IMR-90 (cell line): ENCODE measurements around the gene NRAS.

Experiments
- CEBPB ChIP-seq: IDR thresholded peaks from 2 replicates; pipeline ENCODE4 v1.6.1; 2012; ENCODE audit warnings: low read depth, low read length, improper control_type of control experiment
- CHD1 ChIP-seq: IDR thresholded peaks from 2 replicates; pipeline ENCODE4 v1.6.1; 2012; ENCODE audit warnings: low read depth, low read length, improper control_type of control experiment
- CTCF ChIP-seq: conservative IDR thresholded peaks from 2 replicates; pipeline ENCODE4 v1.5.1; 2012; ENCODE audit warnings: mild to moderate bottlenecking, low read depth, low read length, improper control_type of control experiment
- ELK1 ChIP-seq: fragments of 150-350 bp; IDR thresholded peaks from 2 replicates; pipeline ENCODE4 v1.6.1; 2016; ENCODE audit warnings: low read depth, mild to moderate bottlenecking, low read length, moderate library complexity, borderline replicate concordance
- FOS ChIP-seq: fragments of 150-350 bp; IDR thresholded peaks from 2 replicates; pipeline ENCODE4 v1.6.1; 2016; ENCODE audit warnings: low read depth, low read length
- MAFK ChIP-seq: IDR thresholded peaks from 2 replicates; pipeline ENCODE4 v1.6.1; 2012; ENCODE audit warnings: low read depth, low read length, improper control_type of control experiment
- MAZ ChIP-seq: IDR thresholded peaks from 2 replicates; pipeline ENCODE4 v1.6.1; 2012; ENCODE audit warnings: low read depth, mild to moderate bottlenecking, low read length, improper control_type of control experiment, moderate library complexity, borderline replicate concordance
- MXI1 ChIP-seq: IDR thresholded peaks from 2 replicates; pipeline ENCODE4 v1.6.1; 2012; ENCODE audit warnings: low read depth, mild to moderate bottlenecking, low read length, moderate library complexity, borderline replicate concordance
- POLR2A ChIP-seq: IDR thresholded peaks from 2 replicates; pipeline ENCODE4 v1.6.1; 2012; ENCODE audit warnings: mild to moderate bottlenecking, low read depth, low read length
- RAD21 ChIP-seq: IDR thresholded peaks from 2 replicates; pipeline ENCODE4 v1.6.1; 2012; ENCODE audit warnings: low read length, improper control_type of control experiment
- RCOR1 ChIP-seq: IDR thresholded peaks from 2 replicates; pipeline ENCODE4 v1.6.1; 2012; ENCODE audit warnings: mild to moderate bottlenecking, low read length, improper control_type of control experiment; ENCODE audit not compliant: insufficient replicate concordance
- RFX5 ChIP-seq: IDR thresholded peaks from 2 replicates; pipeline ENCODE4 v1.8.0; 2012; ENCODE audit warnings: low read depth, mild to moderate bottlenecking, low read length, moderate library complexity
- SMC3 ChIP-seq: fragments of 150-350 bp; IDR thresholded peaks from 2 replicates; pipeline ENCODE4 v1.6.1; 2016; ENCODE audit warnings: low read depth, mild to moderate bottlenecking, antibody characterized with exemption, low read length, moderate library complexity
- USF2 ChIP-seq: fragments of 150-350 bp; IDR thresholded peaks from 2 replicates; pipeline ENCODE4 v1.6.1; 2017; ENCODE audit warnings: mild to moderate bottlenecking, antibody characterized with exemption, low read length, low read depth

GRCh38 chr1:114719424-114719787 lies 2.8 kb upstream of the NRAS start:
- no peak for TF ChIP-seq POLR2A
- TF ChIP-seq RFX5 = no peak
- TF ChIP-seq CTCF = no peak
- no peak for TF ChIP-seq CEBPB
- TF ChIP-seq MXI1 = no peak
- TF ChIP-seq CHD1 = no peak
- no peak for TF ChIP-seq RAD21
- no peak for TF ChIP-seq USF2
- no peak for TF ChIP-seq MAFK
- TF ChIP-seq ELK1 = no peak
- TF ChIP-seq MAZ = no peak
- TF ChIP-seq FOS = no peak
- TF ChIP-seq SMC3 = no peak
- no peak for TF ChIP-seq RCOR1
